Panc1 (cell line): Measurements from ENCODE around the gene SYNE1. TPM values are rescaled to one million over a fixed set of nuclear protein-coding genes. Genes with fewer than 3 reads are reported as not detected.

Source experiments
- ATAC-seq: fragments of 200-7000 bp; cut with Tn5 transposase; 2 replicates; pipeline ENCODE4 v1.9.1; 2020; ENCODE audit warnings: mild to moderate bottlenecking, moderate library complexity
- BruUV-seq: library from RNA; stranded (reverse); fragments of 400-500 nt; replicated peaks from 2 replicates; lab custom pipeline; 2021; lab: Mats Ljungman, UMichigan
- CTCF ChIA-PET: fragments of 300-600 bp; sonication (Branson Sonifier 250); formaldehyde crosslinking; loops from one replicate; lab custom pipeline; 2022; ENCODE audit warnings: antibody characterized with exemption; lab: Charles Lee
- POLR2A ChIA-PET: fragments of 300-600 bp; sonication (Branson Sonifier 250); formaldehyde crosslinking; loops from one replicate; lab custom pipeline; 2022; ENCODE audit warnings: antibody characterized with exemption; lab: Charles Lee
- DNase-seq: peaks from one replicate; pipeline ENCODE4 v3.0.0-alpha.2; 2010; ENCODE audit warnings: low read depth, low spot score
- H3K27ac ChIP-seq: 2 replicates; pipeline ENCODE4 v1.5.1; 2011; ENCODE audit warnings: mild to moderate bottlenecking, low read length, inconsistent platforms
- H3K27me3 ChIP-seq: fragments of 200-500 bp; sonication (Bioruptor generic); 2 replicates; pipeline ENCODE4 v1.6.0; 2014; ENCODE audit warnings: low read length, inconsistent platforms; ENCODE audit not compliant: control insufficient read depth, insufficient read depth
- H3K36me3 ChIP-seq: fragments of 200-500 bp; sonication (Bioruptor generic); 2 replicates; pipeline ENCODE4 v1.5.1; 2014; ENCODE audit warnings: inconsistent platforms, mild to moderate bottlenecking, low read length, moderate library complexity; ENCODE audit not compliant: control insufficient read depth, insufficient read depth
- H3K4me1 ChIP-seq: 2 replicates; pipeline ENCODE4 v1.5.1; 2011; ENCODE audit warnings: inconsistent platforms, mild to moderate bottlenecking, low read length, moderate library complexity; ENCODE audit not compliant: control insufficient read depth, insufficient read depth
- H3K4me3 ChIP-seq, 2 experiments: 2 replicates each; pipeline ENCODE4 v1.5.1; 2011 to 2012; ENCODE audit warnings: low read depth in 2 of 2, low read length in 2 of 2, mild to moderate bottlenecking in 2 of 2, inconsistent platforms in 1 of 2, moderate library complexity in 1 of 2
- H3K9me3 ChIP-seq: fragments of 200-500 bp; sonication (Bioruptor generic); 2 replicates; pipeline ENCODE4 v1.5.1; 2014; ENCODE audit warnings: low read depth, mild to moderate bottlenecking, inconsistent platforms, low read length, moderate library complexity; ENCODE audit not compliant: control insufficient read depth, insufficient read depth
- CTCF ChIP-seq: fragments of 450-650 bp; IDR thresholded peaks from 2 replicates; pipeline ENCODE4 v1.5.1; 2017; ENCODE audit warnings: mild to moderate bottlenecking
- POLR2AphosphoS5 ChIP-seq: IDR thresholded peaks from 2 replicates; pipeline ENCODE4 v1.6.1; 2012; ENCODE audit warnings: mild to moderate bottlenecking, low read depth, low read length, moderate library complexity
- SIN3A ChIP-seq: IDR thresholded peaks from 2 replicates; pipeline ENCODE4 v1.6.1; 2012; ENCODE audit warnings: low read depth, mild to moderate bottlenecking, low read length, moderate library complexity, borderline replicate concordance; ENCODE audit not compliant: insufficient read depth
- TCF7L2 ChIP-seq: IDR thresholded peaks from 2 replicates; pipeline ENCODE4 v1.6.1; 2011; ENCODE audit warnings: mild to moderate bottlenecking, low read depth, low read length, inconsistent platforms
- in situ Hi-C: cut with HindIII; loops from 2 replicates; pipeline ENCODE4 v1.10.0; 2016; ENCODE audit warnings: low sequenced_read_pairs, low pct_unique_long_range_greater_than_20kb
- intact Hi-C: fragments of 100-400 bp; cut with micrococcal nuclease; formaldehyde crosslinking; loops from one replicate; pipeline ENCODE4 v1.10.0; 2022; ENCODE audit not compliant: unreplicated experiment
- total RNA-seq: library from RNA; stranded (reverse); gene quantifications from one replicate; pipeline ENCODE4 v1.2.1, GENCODE V29; 2021; ENCODE audit not compliant: unreplicated experiment
- TF ChIP-seq, protein P1 (sequence below), 2 experiments: IDR thresholded peaks; 2 replicates each; pipeline ENCODE4 v1.6.1; 2011 to 2012; ENCODE audit warnings: low read depth in 2 of 2, control low read depth in 1 of 2, low read length in 1 of 2, mild to moderate bottlenecking in 1 of 2, moderate library complexity in 1 of 2; ENCODE audit not compliant: insufficient read depth in 1 of 2

SYNE1 gene
- total RNA-seq, 1 experiment from 2014 or later, result 3.2 TPM

DNA sequence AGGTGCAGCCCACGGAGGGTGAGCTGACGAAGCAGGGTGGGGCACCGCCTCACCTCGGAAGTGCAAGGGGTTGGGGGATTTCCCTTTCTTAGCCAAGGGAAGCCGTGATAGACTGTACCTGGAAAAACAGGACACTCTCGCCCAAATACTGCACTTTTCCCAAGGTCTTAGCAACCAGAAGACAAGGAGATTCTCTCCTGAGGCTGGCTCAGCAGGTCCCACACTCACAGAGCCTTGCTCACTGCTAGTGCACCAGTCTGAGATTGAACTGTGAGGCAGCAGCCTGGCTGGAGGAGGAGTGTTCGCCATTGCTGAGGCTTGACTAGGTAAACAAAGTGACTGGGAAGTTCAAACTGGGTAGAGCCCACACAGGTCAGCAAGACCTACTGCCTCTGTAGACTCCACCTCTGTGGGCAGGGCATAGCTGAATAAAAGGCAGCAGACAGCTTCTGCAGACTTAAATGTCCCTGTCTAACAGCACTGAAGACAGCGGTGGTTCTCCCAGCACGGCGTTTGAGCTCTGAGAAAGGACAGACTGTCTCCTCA is 28.0 kb downstream of the SYNE1 start:
- ChIA-PET POLR2A (no interaction called here), CTCF (no interaction called here)
- BruUV-seq, result no TSS peak
- H3K27me3 ChIP-seq, result no peaks in the 10 kb centered on the region
- DNase-seq (no peak), ATAC-seq (no peak)
- H3K4me1 ChIP-seq, result no peaks in the 10 kb centered on the region
- no peaks in the 10 kb centered on the region for H3K9me3 ChIP-seq
- H3K36me3 ChIP-seq, result no peaks in the 10 kb centered on the region
- in situ Hi-C loops (no loop called here), intact Hi-C loops (no loop called here)
- H3K4me3 ChIP-seq, result no peak overlapping the region
- TF ChIP-seq CTCF (no peak), SIN3A (no peak)
- TF ChIP-seq, protein P1, sequence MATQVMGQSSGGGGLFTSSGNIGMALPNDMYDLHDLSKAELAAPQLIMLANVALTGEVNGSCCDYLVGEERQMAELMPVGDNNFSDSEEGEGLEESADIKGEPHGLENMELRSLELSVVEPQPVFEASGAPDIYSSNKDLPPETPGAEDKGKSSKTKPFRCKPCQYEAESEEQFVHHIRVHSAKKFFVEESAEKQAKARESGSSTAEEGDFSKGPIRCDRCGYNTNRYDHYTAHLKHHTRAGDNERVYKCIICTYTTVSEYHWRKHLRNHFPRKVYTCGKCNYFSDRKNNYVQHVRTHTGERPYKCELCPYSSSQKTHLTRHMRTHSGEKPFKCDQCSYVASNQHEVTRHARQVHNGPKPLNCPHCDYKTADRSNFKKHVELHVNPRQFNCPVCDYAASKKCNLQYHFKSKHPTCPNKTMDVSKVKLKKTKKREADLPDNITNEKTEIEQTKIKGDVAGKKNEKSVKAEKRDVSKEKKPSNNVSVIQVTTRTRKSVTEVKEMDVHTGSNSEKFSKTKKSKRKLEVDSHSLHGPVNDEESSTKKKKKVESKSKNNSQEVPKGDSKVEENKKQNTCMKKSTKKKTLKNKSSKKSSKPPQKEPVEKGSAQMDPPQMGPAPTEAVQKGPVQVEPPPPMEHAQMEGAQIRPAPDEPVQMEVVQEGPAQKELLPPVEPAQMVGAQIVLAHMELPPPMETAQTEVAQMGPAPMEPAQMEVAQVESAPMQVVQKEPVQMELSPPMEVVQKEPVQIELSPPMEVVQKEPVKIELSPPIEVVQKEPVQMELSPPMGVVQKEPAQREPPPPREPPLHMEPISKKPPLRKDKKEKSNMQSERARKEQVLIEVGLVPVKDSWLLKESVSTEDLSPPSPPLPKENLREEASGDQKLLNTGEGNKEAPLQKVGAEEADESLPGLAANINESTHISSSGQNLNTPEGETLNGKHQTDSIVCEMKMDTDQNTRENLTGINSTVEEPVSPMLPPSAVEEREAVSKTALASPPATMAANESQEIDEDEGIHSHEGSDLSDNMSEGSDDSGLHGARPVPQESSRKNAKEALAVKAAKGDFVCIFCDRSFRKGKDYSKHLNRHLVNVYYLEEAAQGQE (IDR thresholded peaks at IDR 0.05; ENCODE audit: insufficient read depth in 1 of 2, low read depth in 2 of 2, low read length in 1 of 2), result no peak
- no peak overlapping the region for H3K27ac ChIP-seq

GRCh38 chr6:152605941-152606340 is 31.2 kb downstream of the SYNE1 start:
- ChIA-PET POLR2A (no interaction called here), CTCF (no interaction called here)
- TF ChIP-seq, protein P1 (IDR thresholded peaks at IDR 0.05; ENCODE audit: insufficient read depth in 1 of 2, low read depth in 2 of 2, low read length in 1 of 2), result no peak
- TF ChIP-seq SIN3A (no peak), CTCF (no peak), POLR2AphosphoS5 (no peak), TCF7L2 (no peak)
- Histone ChIP-seq H3K4me1 (no peaks in the 10 kb centered on the region), H3K4me3 (no peak overlapping the region), H3K27ac (no peak overlapping the region), H3K27me3 (no peaks in the 10 kb centered on the region), H3K36me3 (no peaks in the 10 kb centered on the region), H3K9me3 (no peaks in the 10 kb centered on the region)
- ATAC-seq (no peak), DNase-seq (no peak)
- intact Hi-C loops (no loop called here), in situ Hi-C loops (no loop called here)
- BruUV-seq, result no TSS peak
